Measurements from ENCODE around the gene MBD5.

DNA sequence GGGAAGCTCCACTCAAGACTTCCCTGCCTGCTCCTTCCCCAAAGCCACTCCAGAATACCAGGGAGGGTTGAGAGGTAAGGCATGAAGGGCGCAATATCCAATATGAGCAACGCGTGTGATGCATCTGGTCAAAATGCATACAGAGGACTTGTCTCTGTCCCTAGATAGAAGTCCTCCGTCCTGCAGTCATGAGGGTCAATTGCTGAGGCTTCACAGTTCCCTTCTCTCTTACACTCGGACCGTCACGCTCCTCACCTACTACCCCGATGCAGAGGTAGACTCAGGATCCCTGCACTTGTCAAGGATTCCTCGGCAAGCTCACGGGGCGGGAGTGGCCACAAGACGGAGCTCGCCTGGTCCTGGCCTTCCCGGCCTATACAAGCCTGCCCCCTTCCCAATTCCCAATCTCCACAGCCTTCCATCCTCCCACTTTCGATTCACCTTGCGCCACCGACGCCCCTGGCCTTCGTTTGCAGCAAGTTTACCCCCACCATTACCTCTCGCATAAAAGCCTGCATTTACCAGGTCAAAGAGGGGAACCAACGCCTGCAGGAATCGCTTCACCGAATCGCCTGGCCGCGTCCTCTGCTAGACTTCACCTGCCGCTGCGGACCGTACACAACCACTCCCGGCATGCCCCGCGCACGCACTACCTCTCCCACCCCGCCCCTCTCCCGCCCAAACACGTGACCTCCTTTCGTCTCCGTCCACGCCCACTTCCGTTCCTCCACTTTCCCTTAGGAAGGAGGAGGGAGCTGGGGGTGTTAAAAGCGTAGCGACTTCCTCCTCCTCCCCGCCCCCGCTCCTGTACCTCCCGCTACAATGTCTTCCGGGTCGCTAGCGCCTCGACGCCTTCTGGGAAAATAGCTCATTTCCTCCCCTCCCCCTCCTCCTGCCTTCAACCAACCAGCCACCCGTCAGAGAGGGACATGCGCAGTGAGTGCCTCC, 506 bp upstream of the MBD5 start, which contains the start of gene ORC4:
- peak; percentile 18; the same call in 1 of the 2 replicates for TF ChIP-seq CEBPB (IDR thresholded peaks at IDR 0.05; ENCODE audit: low read depth, low read length)
- TF ChIP-seq, protein P1, sequence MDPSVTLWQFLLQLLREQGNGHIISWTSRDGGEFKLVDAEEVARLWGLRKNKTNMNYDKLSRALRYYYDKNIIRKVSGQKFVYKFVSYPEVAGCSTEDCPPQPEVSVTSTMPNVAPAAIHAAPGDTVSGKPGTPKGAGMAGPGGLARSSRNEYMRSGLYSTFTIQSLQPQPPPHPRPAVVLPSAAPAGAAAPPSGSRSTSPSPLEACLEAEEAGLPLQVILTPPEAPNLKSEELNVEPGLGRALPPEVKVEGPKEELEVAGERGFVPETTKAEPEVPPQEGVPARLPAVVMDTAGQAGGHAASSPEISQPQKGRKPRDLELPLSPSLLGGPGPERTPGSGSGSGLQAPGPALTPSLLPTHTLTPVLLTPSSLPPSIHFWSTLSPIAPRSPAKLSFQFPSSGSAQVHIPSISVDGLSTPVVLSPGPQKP (IDR thresholded peaks at IDR 0.05; ENCODE audit: borderline replicate concordance, low read depth, low read length) = no peak

All from IMR-90 (cell line).